Activated CD8-positive, alpha-beta memory T cell treated with anti-CD3 and anti-CD28 coated beads, Interleukin-2, amount 50 U/mL, for 1 hour (primary cell): ENCODE results near the gene MED6.

Experiments used
- DNase-seq: peaks from one replicate; pipeline ENCODE4 v3.0.0-alpha.2; 2020; ENCODE audit errors: extremely low read depth

Gene MED6

GRCh38 chr14:70599345-70599744 lies 1.1 kb downstream of the MED6 start:
- DNase-seq: no peak

- no peak for DNase-seq
These were observed 2.7 kb downstream of the MED6 start for GRCh38 chr14:70597731-70598130.

GRCh38 chr14:70595443-70596185 lies 4.8 kb downstream of the MED6 start:
- no peak for DNase-seq

GRCh38 chr14:70594461-70594860 lies 6.0 kb downstream of the MED6 start:
- DNase-seq: no peak

- no peak for DNase-seq
These were observed 15.2 kb downstream of the MED6 start for GRCh38 chr14:70585231-70585630.

- DNase-seq: no peak
These were observed 23.6 kb downstream of the MED6 start for GRCh38 chr14:70576891-70577290.

- DNase-seq: no peak
These were observed 27.4 kb downstream of the MED6 start for GRCh38 chr14:70573050-70573449.

GRCh38 chr14:70571139-70571538 lies 29.3 kb downstream of the MED6 start:
- no peak for DNase-seq

GRCh38 chr14:70567791-70568190 lies 32.7 kb downstream of the MED6 start:
- no peak for DNase-seq

GRCh38 chr14:70563869-70564268 lies 36.6 kb downstream of the MED6 start:
- DNase-seq: no peak

GRCh38 chr14:70563417-70563816 lies 37.0 kb downstream of the MED6 start:
- DNase-seq: no peak

- DNase-seq: no peak
These were observed 42.1 kb downstream of the MED6 start for GRCh38 chr14:70558356-70558755.

- no peak for DNase-seq
These were observed 44.6 kb downstream of the MED6 start for GRCh38 chr14:70555890-70556289.

GRCh38 chr14:70538087-70538486 lies 62.4 kb downstream of the MED6 start:
- no peak for DNase-seq

GRCh38 chr14:70536830-70537229 lies 63.6 kb downstream of the MED6 start:
- no peak for DNase-seq

GRCh38 chr14:70534904-70535303 lies 65.6 kb downstream of the MED6 start, which contains the start of gene ADAM20:
Gene ADAM20 (minus strand): TSS chr14:70535004. CDS start chr14:70524757, 10,247 bp downstream.
- no peak for DNase-seq
